Panc1 (cell line): ENCODE measurements around the gene CTSL. TPM values are rescaled to one million over a fixed set of nuclear protein-coding genes. Genes with fewer than 3 reads are reported as not detected.

Experiments
- ATAC-seq: fragments of 200-7000 bp; cut with Tn5 transposase; 2 replicates; pipeline ENCODE4 v1.9.1; 2020; ENCODE audit warnings: mild to moderate bottlenecking, moderate library complexity
- BruUV-seq: library from RNA; stranded (reverse); fragments of 400-500 nt; replicated peaks from 2 replicates; lab custom pipeline; 2021; lab: Mats Ljungman, UMichigan
- CTCF ChIA-PET: fragments of 300-600 bp; sonication (Branson Sonifier 250); formaldehyde crosslinking; loops from one replicate; lab custom pipeline; 2022; ENCODE audit warnings: antibody characterized with exemption; lab: Charles Lee
- POLR2A ChIA-PET: fragments of 300-600 bp; sonication (Branson Sonifier 250); formaldehyde crosslinking; loops from one replicate; lab custom pipeline; 2022; ENCODE audit warnings: antibody characterized with exemption; lab: Charles Lee
- DNase-seq: peaks from one replicate; pipeline ENCODE4 v3.0.0-alpha.2; 2010; ENCODE audit warnings: low read depth, low spot score
- H3K27ac ChIP-seq: 2 replicates; pipeline ENCODE4 v1.5.1; 2011; ENCODE audit warnings: mild to moderate bottlenecking, low read length, inconsistent platforms
- H3K27me3 ChIP-seq: fragments of 200-500 bp; sonication (Bioruptor generic); 2 replicates; pipeline ENCODE4 v1.6.0; 2014; ENCODE audit warnings: low read length, inconsistent platforms; ENCODE audit not compliant: control insufficient read depth, insufficient read depth
- H3K36me3 ChIP-seq: fragments of 200-500 bp; sonication (Bioruptor generic); 2 replicates; pipeline ENCODE4 v1.5.1; 2014; ENCODE audit warnings: inconsistent platforms, mild to moderate bottlenecking, low read length, moderate library complexity; ENCODE audit not compliant: control insufficient read depth, insufficient read depth
- H3K4me1 ChIP-seq: 2 replicates; pipeline ENCODE4 v1.5.1; 2011; ENCODE audit warnings: inconsistent platforms, mild to moderate bottlenecking, low read length, moderate library complexity; ENCODE audit not compliant: control insufficient read depth, insufficient read depth
- H3K4me3 ChIP-seq, 2 experiments: 2 replicates each; pipeline ENCODE4 v1.5.1; 2011 to 2012; ENCODE audit warnings: low read depth in 2 of 2, low read length in 2 of 2, mild to moderate bottlenecking in 2 of 2, inconsistent platforms in 1 of 2, moderate library complexity in 1 of 2
- H3K9me3 ChIP-seq: fragments of 200-500 bp; sonication (Bioruptor generic); 2 replicates; pipeline ENCODE4 v1.5.1; 2014; ENCODE audit warnings: low read depth, mild to moderate bottlenecking, inconsistent platforms, low read length, moderate library complexity; ENCODE audit not compliant: control insufficient read depth, insufficient read depth
- CTCF ChIP-seq: fragments of 450-650 bp; IDR thresholded peaks from 2 replicates; pipeline ENCODE4 v1.5.1; 2017; ENCODE audit warnings: mild to moderate bottlenecking
- POLR2AphosphoS5 ChIP-seq: IDR thresholded peaks from 2 replicates; pipeline ENCODE4 v1.6.1; 2012; ENCODE audit warnings: mild to moderate bottlenecking, low read depth, low read length, moderate library complexity
- REST ChIP-seq, 2 experiments: IDR thresholded peaks; 2 replicates each; pipeline ENCODE4 v1.6.1; 2011 to 2012; ENCODE audit warnings: low read depth in 2 of 2, control low read depth in 1 of 2, low read length in 1 of 2, mild to moderate bottlenecking in 1 of 2, moderate library complexity in 1 of 2; ENCODE audit not compliant: insufficient read depth in 1 of 2
- SIN3A ChIP-seq: IDR thresholded peaks from 2 replicates; pipeline ENCODE4 v1.6.1; 2012; ENCODE audit warnings: low read depth, mild to moderate bottlenecking, low read length, moderate library complexity, borderline replicate concordance; ENCODE audit not compliant: insufficient read depth
- TCF7L2 ChIP-seq: IDR thresholded peaks from 2 replicates; pipeline ENCODE4 v1.6.1; 2011; ENCODE audit warnings: mild to moderate bottlenecking, low read depth, low read length, inconsistent platforms
- in situ Hi-C: cut with HindIII; loops from 2 replicates; pipeline ENCODE4 v1.10.0; 2016; ENCODE audit warnings: low sequenced_read_pairs, low pct_unique_long_range_greater_than_20kb
- intact Hi-C: fragments of 100-400 bp; cut with micrococcal nuclease; formaldehyde crosslinking; loops from one replicate; pipeline ENCODE4 v1.10.0; 2022; ENCODE audit not compliant: unreplicated experiment
- total RNA-seq: library from RNA; stranded (reverse); gene quantifications from one replicate; pipeline ENCODE4 v1.2.1, GENCODE V29; 2021; ENCODE audit not compliant: unreplicated experiment

The CTSL gene
- total RNA-seq, 1 experiment from 2014 or later = 45.2 TPM

GRCh38 chr9:87720173-87720572 lies 5.7 kb upstream of the CTSL start:
- no TSS peak for BruUV-seq
- Histone ChIP-seq H3K4me3 (no peak overlapping the region), H3K9me3 (no peaks in the 10 kb centered on the region), H3K27ac (no peak overlapping the region), H3K27me3 (no peaks in the 10 kb centered on the region), H3K36me3 (no peaks in the 10 kb centered on the region), H3K4me1 (no peaks in the 10 kb centered on the region)
- no peak for ATAC-seq
- intact Hi-C loops (no loop called here), in situ Hi-C loops (no loop called here)
- DNase-seq = no peak
- ChIA-PET POLR2A (no interaction called here), CTCF (no interaction called here)
- TF ChIP-seq TCF7L2 = no peak
- TF ChIP-seq REST (IDR thresholded peaks at IDR 0.05; ENCODE audit: insufficient read depth in 1 of 2, low read depth in 2 of 2, low read length in 1 of 2) = no peak
- TF ChIP-seq SIN3A = no peak
- TF ChIP-seq CTCF = no peak
- no peak for TF ChIP-seq POLR2AphosphoS5

GRCh38 chr9:87722393-87723088 lies 3.4 kb upstream of the CTSL start:
- POLR2A ChIA-PET = no interaction called here
- no peak for ATAC-seq
- BruUV-seq = no TSS peak
- Histone ChIP-seq H3K4me1 (no peaks in the 10 kb centered on the region; the same call in 1 of the 2 replicates), H3K27me3 (no peaks in the 10 kb centered on the region), H3K27ac (no peak overlapping the region), H3K4me3 (no peak overlapping the region), H3K36me3 (no peaks in the 10 kb centered on the region), H3K9me3 (no peaks in the 10 kb centered on the region)
- no peak for TF ChIP-seq POLR2AphosphoS5
- TF ChIP-seq REST (IDR thresholded peaks at IDR 0.05; ENCODE audit: insufficient read depth in 1 of 2, low read depth in 2 of 2, low read length in 1 of 2) = no peak
- TF ChIP-seq CTCF = no peak
- no peak for TF ChIP-seq TCF7L2
- no peak for TF ChIP-seq SIN3A
- in situ Hi-C loops = no loop called here
- intact Hi-C loops = no loop called here
- DNase-seq = no peak
- CTCF ChIA-PET = no interaction called here
